Measurements from ENCODE around the gene VGLL2.

DNA sequence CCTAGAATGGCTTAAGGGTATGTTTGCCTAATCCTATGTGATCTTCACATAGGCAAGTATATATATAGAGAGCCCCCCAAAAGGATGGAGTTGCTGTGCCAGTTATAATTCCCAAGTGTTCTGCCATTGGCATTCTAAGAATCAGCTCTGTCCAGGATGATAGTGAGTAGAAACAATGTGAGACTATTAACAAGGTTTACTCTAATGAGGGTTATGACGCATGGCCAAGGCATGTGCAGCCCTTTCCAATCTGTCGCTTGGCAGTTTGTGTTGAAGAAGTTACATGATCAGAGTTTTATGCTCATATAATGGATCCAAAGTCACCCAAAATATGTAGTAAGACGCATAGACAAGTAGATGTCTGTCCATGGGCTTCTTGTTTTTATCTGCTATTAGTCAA, 33.6 kb downstream of the VGLL2 start:
- TF ChIP-seq, protein P1, sequence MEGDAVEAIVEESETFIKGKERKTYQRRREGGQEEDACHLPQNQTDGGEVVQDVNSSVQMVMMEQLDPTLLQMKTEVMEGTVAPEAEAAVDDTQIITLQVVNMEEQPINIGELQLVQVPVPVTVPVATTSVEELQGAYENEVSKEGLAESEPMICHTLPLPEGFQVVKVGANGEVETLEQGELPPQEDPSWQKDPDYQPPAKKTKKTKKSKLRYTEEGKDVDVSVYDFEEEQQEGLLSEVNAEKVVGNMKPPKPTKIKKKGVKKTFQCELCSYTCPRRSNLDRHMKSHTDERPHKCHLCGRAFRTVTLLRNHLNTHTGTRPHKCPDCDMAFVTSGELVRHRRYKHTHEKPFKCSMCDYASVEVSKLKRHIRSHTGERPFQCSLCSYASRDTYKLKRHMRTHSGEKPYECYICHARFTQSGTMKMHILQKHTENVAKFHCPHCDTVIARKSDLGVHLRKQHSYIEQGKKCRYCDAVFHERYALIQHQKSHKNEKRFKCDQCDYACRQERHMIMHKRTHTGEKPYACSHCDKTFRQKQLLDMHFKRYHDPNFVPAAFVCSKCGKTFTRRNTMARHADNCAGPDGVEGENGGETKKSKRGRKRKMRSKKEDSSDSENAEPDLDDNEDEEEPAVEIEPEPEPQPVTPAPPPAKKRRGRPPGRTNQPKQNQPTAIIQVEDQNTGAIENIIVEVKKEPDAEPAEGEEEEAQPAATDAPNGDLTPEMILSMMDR (IDR thresholded peaks at IDR 0.05; ENCODE audit: insufficient read depth, low read length, poor library complexity, severe bottlenecking), result no peak
- TF ChIP-seq EZH2phosphoT487 (conservative IDR thresholded peaks at IDR 0.05; ENCODE audit: low read length), result no peak
